NCI-H2029 (cell line): ENCODE results near the gene PHKB.

Experiments used
- DNase-seq: peaks from one replicate; lab custom pipeline; 2025; lab: John Stamatoyannopoulos, UW

PHKB gene

GRCh38 chr16:47571049-47571448, 109.9 kb downstream of the PHKB start:
- DNase-seq = no peak

GRCh38 chr16:47571711-47572110, 110.6 kb downstream of the PHKB start:
- no peak for DNase-seq

DNA sequence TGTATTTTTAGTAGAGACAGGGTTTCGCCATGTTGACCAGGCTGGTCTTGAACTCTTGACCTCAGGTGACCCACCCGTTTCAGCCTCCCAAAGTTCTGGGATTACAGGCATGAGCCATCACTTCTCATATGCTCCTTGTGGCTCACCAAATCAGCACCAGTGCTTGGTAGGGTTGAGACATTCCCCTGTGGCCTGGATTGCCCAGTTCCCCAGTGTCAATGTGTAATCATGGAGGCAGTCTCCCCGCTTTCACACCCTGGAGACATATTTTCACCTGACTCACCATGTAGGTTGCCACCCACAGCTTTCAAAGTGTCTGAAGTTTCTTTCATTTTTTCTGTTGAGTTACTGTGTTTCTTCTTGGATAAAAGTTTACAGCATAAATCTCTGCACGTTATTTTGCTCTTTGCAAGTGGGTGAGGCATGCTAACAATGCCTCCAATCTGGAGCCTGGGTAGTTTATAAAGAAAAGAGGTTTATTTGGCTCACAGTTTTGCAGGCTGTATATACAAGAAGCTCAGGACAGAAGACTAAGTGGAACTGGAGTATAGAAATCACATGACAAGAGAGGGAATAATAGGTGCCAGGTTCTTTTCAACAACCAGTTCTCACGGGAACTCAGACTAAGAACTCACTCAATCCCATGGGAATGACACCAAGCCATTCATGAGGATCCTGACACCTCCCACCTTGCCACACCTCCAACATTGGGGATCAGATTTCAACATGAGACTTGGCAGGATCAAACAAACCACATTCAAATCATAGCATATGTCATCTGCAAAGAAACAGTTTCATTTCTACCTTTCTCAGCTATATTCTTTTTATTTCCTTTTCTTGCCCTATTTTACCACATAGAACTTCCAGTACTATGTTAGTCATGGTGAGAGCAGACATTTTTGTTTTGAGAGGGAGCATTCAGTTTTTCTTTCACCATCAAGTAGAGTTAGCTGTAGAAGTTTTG, 113.2 kb downstream of the PHKB start:
- peak; percentile 11 for DNase-seq

GRCh38 chr16:47577029-47577428, 115.9 kb downstream of the PHKB start:
- no peak for DNase-seq

- no peak for DNase-seq
Measured at GRCh38 chr16:47578033-47578432, 116.9 kb downstream of the PHKB start.

DNA sequence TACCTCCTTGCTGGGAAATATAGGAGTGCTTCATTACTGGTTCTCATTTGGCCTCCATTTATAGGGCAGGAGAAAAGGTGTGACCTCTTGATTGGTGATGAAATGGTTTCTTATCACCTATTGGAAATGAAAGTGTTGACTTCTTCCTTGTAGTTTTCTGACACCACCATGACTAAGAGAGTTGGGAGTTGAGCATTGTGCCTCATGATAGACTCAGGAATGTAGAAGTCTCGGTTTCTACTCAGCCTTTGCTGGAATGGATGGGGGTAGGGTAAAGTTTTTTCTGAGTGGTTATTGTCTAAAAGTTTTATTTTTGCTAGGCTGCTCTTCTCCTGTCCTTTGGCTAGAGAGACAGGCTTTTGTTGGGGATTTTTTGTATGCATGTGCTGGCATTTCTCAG, 117.4 kb downstream of the PHKB start:
- DNase-seq = no peak

DNA sequence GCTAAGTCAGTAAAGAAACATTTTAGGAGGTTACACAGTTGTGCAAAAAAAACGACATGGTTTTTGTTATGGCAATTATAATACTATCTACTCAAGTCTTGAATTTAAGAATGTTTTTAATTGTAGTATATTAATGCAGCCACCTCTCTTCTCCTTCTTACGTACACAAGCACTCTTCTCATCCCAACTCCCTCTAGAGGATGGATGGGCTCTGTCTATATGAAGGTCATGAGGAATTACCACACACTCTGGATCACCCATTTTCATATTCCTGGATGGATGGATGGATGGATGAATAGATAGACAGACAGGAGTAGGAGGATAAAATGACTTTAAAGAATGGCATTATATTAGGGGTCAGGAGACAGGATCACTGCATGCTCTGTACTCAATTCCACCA, 120.0 kb downstream of the PHKB start:
- no peak for DNase-seq

DNA sequence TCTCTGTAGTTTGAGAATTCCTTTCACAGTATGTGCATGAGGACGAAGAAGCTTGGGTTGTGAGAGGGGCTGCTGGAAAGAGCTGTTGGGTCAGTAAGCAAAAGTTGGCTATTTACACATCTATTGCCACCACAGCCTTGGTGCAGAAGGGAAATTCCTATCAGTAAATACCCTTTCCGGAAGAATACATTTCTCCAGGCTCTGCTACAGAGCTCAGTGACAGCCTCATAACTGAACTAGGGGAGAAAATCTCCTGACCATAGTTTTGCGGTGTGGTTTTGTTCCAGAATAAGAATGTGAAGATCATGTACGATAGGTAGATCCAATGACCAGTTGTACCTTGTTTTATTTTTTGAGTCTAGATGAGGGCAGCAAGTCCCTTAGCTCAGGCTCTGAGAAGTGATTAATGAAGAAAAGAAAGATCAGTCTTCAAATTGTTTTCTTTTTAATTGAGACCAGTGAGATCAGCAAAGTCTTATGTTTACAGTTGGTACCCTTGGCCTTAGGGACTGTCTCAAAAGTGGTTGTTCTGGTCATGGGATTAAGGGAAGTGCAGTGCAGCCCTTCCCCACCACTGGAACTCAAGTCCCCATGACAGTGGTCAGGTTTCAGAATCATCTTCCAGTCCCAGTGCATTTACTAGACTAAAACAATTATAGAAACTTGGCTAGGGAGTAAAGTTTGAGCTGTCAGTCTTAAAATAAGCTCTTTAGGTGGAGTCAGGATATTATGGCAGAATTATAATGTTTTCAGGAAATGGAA, 123.5 kb downstream of the PHKB start:
- DNase-seq = no peak

DNA sequence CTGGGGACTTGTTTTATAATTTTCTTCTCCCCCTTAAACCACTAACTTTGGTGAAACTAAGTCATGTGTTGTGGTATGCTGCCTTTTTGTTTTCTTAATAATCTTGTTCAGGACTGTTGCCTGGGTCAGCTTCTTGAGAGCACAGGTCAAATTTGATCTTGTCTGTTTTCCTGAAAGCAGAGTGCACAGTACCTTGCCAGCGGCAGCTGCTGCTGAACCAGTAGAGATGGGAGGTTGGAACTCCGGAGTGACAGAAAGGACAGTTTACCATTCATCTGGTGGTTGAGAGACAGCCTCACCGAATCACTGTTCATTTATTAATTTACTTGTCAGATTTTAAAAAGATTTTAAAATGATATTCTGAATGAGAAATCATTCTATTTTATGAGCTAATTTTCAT, 125.0 kb downstream of the PHKB start:
- no peak for DNase-seq

- no peak for DNase-seq
Measured at GRCh38 chr16:47590472-47590871, 129.3 kb downstream of the PHKB start.

GRCh38 chr16:47592232-47592631, 131.1 kb downstream of the PHKB start:
- no peak for DNase-seq

DNA sequence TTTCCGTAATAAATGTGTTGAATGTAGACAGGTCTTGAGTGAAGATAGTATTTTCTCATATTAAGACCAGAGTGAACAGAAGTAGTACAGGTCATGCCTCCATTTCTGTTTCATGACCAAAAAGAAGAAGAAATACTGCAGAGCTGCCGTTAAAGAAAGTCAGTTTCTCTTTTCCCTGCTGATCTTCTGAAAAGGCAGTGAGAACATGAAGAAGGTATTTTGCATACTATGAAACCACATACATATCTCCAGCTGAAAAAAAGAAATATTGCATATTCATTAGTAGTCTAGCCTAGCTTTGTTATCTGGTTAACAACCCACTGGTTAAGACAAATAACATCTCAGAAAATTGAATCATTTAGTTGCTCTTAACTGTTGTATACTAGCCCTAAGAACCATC, 138.4 kb downstream of the PHKB start:
- DNase-seq = no peak

GRCh38 chr16:47600376-47600775, 139.2 kb downstream of the PHKB start:
- no peak for DNase-seq

GRCh38 chr16:47604306-47604705, 143.2 kb downstream of the PHKB start:
- no peak for DNase-seq

- no peak for DNase-seq
Measured at GRCh38 chr16:47611042-47611441, 149.9 kb downstream of the PHKB start.

DNA sequence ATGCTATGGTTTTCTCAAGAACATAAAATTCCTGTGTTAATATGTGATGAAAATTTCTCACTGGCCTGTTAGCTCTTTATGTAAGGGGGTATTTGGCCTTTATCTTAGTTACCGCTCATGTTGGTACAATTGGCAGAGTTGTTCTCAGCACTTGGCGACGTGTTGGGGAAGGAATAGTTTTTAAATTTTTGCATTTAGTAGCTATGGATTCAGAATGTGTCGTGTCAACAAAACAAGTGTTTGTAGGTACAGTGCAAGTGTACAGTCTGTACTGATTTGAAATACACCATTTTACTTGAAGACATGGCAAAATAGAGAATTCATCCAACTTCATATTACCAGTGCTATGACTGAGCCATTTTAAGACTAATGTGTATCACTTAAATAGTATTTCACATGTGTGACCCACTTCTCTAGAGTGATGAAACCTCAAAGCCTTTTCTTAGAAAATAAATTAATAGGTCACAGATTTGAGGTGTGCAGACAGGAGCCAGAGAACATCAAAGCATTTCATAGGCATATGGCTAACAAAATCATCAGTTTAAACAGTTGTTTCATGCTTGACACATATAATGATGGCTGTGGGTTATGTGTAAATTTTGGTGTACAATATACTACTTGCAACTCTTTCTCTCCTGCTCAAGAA, 150.8 kb downstream of the PHKB start:
- no peak for DNase-seq

- no peak for DNase-seq
Measured at GRCh38 chr16:47612711-47613110, 151.6 kb downstream of the PHKB start.

DNA sequence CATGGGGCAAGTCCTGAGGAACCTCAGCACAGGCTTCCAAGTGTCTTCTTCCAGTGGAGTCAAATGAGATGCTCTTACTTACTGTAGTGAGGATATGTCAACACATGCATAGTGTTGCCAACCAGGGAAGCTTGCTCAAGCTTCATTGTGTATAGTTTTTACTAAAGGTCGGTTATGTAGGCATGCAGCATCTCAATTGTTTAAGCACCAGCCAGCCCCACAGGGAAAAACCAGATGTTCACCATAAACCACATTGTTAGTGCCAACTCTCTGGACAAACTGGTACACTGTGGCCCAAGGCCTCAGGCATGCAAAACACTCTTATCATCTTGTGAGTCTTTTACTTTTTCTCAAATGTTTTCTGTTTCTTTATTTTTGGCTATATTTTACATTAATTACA, 152.1 kb downstream of the PHKB start:
- DNase-seq = no peak

DNA sequence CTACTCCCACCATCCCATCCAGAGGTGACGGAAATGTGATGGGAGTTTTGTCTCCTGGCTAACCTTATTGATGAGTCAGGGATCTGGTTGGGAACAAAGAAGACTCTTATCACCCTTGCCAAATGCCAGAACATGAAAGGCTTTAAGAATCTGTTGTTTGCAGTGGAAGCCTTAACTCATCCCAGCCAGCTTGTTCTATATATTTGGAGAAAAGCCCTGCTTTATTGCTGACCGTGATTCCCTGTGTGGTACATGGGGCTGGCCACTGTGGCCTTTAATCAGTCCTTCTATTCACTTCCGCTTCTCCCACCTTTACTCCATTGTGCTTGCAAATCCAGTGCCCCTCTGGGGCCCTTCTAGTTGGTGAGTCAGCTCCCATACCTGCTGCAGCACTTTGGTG, 156.6 kb downstream of the PHKB start:
- no peak for DNase-seq

GRCh38 chr16:47622451-47623176, 161.5 kb downstream of the PHKB start:
- DNase-seq = no peak

DNA sequence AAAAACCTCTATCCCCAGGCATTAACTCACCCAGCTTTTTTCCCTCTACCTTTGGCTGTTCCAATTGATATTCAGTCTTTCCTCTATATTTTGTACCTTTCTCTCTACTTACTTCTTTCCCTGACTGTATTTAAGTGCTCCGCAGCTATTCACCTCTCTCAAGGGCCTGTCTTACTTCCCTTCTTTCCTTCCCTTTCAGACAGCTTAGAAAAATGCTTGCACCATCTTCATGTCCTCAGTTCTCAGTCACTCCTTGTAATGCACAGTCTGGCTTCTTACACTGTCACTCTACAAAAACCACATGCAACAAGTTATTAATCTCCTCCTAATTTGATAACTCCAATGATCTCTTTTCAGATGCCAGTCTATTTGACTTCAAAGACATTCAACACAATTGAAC, 163.4 kb downstream of the PHKB start:
- DNase-seq = no peak

DNA sequence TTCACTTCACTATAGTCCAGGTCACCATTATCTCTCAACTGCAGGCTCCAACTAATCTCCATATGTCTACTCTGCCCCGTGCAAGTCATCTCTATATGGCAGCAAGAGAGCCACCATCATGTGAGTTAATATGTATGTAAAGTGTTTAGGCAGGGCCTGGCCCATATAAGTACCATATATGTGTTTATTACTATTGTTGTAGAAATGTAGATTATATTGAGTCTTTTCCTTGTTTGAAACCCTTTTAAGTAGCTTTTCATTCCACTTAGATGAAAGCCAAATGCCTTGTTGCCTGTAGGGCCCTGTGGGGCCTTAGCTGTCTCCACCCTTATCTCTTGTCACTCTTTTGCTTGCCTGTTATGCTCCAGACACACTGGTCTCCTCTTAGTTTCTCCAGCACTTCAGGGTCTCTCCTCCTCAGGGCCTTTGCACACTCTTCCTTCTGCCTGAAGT, 164.0 kb downstream of the PHKB start:
- no peak for DNase-seq
